ENCODE measurements around the gene THADA. TPM values are rescaled to one million over a fixed set of nuclear protein-coding genes. Genes with fewer than 3 reads are reported as not detected.

THADA gene
- total and polyA plus RNA-seq, 2 donors (not counting 3 experiments of a cell fraction or from before 2014, with no cell fraction given), result 22.6 to 25.3 TPM

DNA sequence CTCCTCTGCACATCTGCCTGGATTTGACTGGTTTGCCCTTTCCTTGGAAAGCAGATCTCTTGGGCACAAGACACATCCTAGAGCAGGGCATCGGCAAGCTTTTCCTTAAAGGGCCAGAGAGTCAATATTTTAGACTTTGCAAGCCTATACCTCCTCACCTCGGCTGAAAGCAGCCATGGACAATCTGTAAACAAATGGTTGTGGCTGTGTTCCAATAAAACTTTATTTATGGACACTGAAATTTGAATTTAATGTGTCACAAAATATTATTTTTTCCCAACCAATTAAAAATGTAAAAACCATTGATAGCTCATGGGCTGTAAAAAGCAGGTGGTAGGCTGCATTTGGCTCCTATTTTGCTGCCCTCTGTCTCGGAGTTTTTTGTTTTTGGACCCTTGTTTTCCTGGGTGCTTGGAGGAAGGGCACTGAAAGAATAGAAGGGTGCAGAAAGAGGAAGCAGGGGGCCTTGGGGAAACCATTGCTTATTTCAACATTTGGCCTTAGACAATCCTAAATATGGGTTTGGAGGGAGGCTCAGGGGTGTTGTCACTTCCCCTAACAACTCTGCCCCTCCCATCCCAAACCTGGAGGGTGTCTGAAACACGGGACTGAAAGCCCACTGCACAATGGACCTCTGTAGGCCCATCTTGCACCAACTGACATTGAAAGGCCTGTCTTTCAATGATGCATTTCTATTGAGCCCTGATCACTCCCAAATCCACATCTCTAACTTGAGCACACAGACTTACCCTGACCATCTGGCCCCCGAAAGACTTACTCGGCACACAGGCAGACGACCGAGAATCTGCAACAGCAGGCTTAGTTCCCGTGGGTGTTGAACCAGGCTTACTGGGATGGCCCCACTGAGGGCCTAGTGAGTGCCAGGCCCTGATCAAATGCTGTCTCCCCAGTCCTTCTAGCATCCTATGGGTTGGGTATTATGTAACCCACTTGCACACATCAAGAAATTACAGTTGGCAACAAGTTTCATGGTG is 362.3 kb downstream of the THADA start:
- Histone ChIP-seq H4K20me1 (replicated peaks; ENCODE audit: control insufficient read depth, extremely low read depth, insufficient read depth, low read length) (no peaks in the 10 kb centered on the region), H3K36me3 (ENCODE audit: control insufficient read depth in 2 of 2, extremely low read depth in 1 of 2, insufficient read depth in 2 of 2, low read length in 2 of 2) (no peaks in the 10 kb centered on the region), H3K9ac (replicated peaks; ENCODE audit: extremely low read depth, insufficient read depth, low read length) (no peak overlapping the region), H2AFZ (ENCODE audit: low read depth, low read length) (no peak overlapping the region), H3K79me2 (ENCODE audit: control insufficient read depth, insufficient read depth, low read length) (no peaks in the 10 kb centered on the region), H3K4me1 (ENCODE audit: control insufficient read depth, extremely low read depth, insufficient read depth, low read length) (peaks cover 3% of the 10 kb centered on the region), H3K4me3 (replicated peaks in 1 of 3; ENCODE audit: insufficient read depth in 1 of 3, low read depth in 1 of 3, low read length in 3 of 3) (no peak overlapping the region), H3K27ac (ENCODE audit: insufficient read depth, low read depth, low read length) (no peak overlapping the region), H3K9me3 (replicated peaks; ENCODE audit: control insufficient read depth, insufficient read depth, low read length) (no peaks in the 10 kb centered on the region), H3K4me2 (ENCODE audit: insufficient read depth, low read length) (no peak overlapping the region), H3K9me1 (replicated peaks; ENCODE audit: control insufficient read depth, extremely low read depth, insufficient read depth, low read length) (no peaks in the 10 kb centered on the region), H3K27me3 (ENCODE audit: control insufficient read depth in 2 of 2, insufficient read depth in 2 of 2, low read length in 2 of 2) (no peaks in the 10 kb centered on the region)
- intact Hi-C loops (cut with micrococcal nuclease) (no loop called here), dilution Hi-C loops (cut with MboI; ENCODE audit: extremely low pct_ligation_motif_present, low sequenced_read_pairs) (no loop called here)
- no peak for FAIRE-seq
- no peak for TF ChIP-seq POLR2A (IDR thresholded peaks at IDR 0.05; ENCODE audit: low read depth, low read length)
- no peak for TF ChIP-seq GATA2 (IDR thresholded peaks at IDR 0.05; ENCODE audit: insufficient read depth, insufficient read length, low read depth, low read length)
- TF ChIP-seq JUN (IDR thresholded peaks at IDR 0.05; ENCODE audit: borderline replicate concordance, insufficient read depth, insufficient read length, low read depth), result no peak
- TF ChIP-seq, protein P1, sequence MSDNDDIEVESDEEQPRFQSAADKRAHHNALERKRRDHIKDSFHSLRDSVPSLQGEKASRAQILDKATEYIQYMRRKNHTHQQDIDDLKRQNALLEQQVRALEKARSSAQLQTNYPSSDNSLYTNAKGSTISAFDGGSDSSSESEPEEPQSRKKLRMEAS (IDR thresholded peaks at IDR 0.05; ENCODE audit: insufficient read depth, insufficient read length), result no peak
- TF ChIP-seq POLR2AphosphoS5 (IDR thresholded peaks at IDR 0.05; ENCODE audit: insufficient read depth, low read depth, low read length), result no peak
- no peak for TF ChIP-seq MYC (IDR thresholded peaks at IDR 0.05; ENCODE audit: low read depth, low read length)
- no peak for TF ChIP-seq EZH2 (IDR thresholded peaks at IDR 0.05; ENCODE audit: borderline replicate concordance, low read depth, low read length, severe bottlenecking)
- TF ChIP-seq, protein P2, sequence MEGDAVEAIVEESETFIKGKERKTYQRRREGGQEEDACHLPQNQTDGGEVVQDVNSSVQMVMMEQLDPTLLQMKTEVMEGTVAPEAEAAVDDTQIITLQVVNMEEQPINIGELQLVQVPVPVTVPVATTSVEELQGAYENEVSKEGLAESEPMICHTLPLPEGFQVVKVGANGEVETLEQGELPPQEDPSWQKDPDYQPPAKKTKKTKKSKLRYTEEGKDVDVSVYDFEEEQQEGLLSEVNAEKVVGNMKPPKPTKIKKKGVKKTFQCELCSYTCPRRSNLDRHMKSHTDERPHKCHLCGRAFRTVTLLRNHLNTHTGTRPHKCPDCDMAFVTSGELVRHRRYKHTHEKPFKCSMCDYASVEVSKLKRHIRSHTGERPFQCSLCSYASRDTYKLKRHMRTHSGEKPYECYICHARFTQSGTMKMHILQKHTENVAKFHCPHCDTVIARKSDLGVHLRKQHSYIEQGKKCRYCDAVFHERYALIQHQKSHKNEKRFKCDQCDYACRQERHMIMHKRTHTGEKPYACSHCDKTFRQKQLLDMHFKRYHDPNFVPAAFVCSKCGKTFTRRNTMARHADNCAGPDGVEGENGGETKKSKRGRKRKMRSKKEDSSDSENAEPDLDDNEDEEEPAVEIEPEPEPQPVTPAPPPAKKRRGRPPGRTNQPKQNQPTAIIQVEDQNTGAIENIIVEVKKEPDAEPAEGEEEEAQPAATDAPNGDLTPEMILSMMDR (IDR thresholded peaks at IDR 0.05; ENCODE audit: extremely low read depth in 1 of 2, insufficient read depth in 1 of 2, low read depth in 1 of 2, low read length in 2 of 2), result no peak
- no peak for TF ChIP-seq FOS (IDR thresholded peaks at IDR 0.05; ENCODE audit: borderline replicate concordance, insufficient read depth, low read length)
- ChIA-PET CTCF (interaction anchor here (1.1 kb wide), 1 partner anchor 252 kb away, joined by 3 read pairs; no protein-coding TSS in a partner anchor), POLR2A (no interaction called here)
- BruUV-seq (replicated peaks), result no TSS peak
- DNase-seq (ENCODE audit: low read depth, low spot score), result no peak

Data from endothelial cell of umbilical vein (primary cell).